BE2C (cell line): Measurements from ENCODE around the gene SERPINA5.

Experiments used
- DNase-seq: peaks from one replicate; pipeline ENCODE4 v3.0.0-alpha.2; 2020
- H3K27me3 ChIP-seq: fragments of 250-450 bp; sonication (Bioruptor Pico); 2 replicates; pipeline ENCODE4 v1.5.1; 2020; ENCODE audit warnings: mild to moderate bottlenecking
- H3K36me3 ChIP-seq: fragments of 250-450 bp; sonication (Bioruptor Pico); 2 replicates; pipeline ENCODE4 v1.5.1; 2020; ENCODE audit warnings: mild to moderate bottlenecking
- H3K4me1 ChIP-seq: fragments of 250-450 bp; sonication (Bioruptor Pico); 2 replicates; pipeline ENCODE4 v1.5.1; 2020
- H3K4me3 ChIP-seq: 2 replicates; pipeline ENCODE4 v1.5.1; 2011; ENCODE audit warnings: low read depth, low read length
- H3K9me3 ChIP-seq: fragments of 250-450 bp; sonication (Bioruptor Pico); 2 replicates; pipeline ENCODE4 v1.5.1; 2020
- TF ChIP-seq, protein P1 (sequence below): IDR thresholded peaks from 2 replicates; pipeline ENCODE4 v1.5.1; 2012; ENCODE audit warnings: mild to moderate bottlenecking, low read depth, low read length

SERPINA5 gene

DNA sequence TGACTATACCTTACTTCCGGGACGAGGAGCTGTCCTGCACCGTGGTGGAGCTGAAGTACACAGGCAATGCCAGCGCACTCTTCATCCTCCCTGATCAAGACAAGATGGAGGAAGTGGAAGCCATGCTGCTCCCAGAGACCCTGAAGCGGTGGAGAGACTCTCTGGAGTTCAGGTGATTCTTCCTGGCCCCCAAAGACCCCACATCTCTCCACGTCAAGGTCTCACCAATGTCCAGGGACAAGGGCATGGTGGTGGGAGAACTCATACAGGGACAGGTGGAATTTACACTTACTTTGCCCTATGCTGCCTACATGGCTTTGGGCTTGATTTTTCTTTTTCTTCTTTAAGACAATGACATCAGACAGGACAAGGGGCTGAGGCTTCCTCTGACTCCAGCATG is 38.1 kb downstream of the SERPINA5 start:
- no peak for DNase-seq
- H3K27me3 ChIP-seq, result no peaks in the 10 kb centered on the region
- H3K36me3 ChIP-seq, result no peaks in the 10 kb centered on the region
- H3K9me3 ChIP-seq, result no peaks in the 10 kb centered on the region
- TF ChIP-seq, protein P1, sequence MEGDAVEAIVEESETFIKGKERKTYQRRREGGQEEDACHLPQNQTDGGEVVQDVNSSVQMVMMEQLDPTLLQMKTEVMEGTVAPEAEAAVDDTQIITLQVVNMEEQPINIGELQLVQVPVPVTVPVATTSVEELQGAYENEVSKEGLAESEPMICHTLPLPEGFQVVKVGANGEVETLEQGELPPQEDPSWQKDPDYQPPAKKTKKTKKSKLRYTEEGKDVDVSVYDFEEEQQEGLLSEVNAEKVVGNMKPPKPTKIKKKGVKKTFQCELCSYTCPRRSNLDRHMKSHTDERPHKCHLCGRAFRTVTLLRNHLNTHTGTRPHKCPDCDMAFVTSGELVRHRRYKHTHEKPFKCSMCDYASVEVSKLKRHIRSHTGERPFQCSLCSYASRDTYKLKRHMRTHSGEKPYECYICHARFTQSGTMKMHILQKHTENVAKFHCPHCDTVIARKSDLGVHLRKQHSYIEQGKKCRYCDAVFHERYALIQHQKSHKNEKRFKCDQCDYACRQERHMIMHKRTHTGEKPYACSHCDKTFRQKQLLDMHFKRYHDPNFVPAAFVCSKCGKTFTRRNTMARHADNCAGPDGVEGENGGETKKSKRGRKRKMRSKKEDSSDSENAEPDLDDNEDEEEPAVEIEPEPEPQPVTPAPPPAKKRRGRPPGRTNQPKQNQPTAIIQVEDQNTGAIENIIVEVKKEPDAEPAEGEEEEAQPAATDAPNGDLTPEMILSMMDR, result no peak
- no peaks in the 10 kb centered on the region for H3K4me1 ChIP-seq
- no peak overlapping the region for H3K4me3 ChIP-seq

DNA sequence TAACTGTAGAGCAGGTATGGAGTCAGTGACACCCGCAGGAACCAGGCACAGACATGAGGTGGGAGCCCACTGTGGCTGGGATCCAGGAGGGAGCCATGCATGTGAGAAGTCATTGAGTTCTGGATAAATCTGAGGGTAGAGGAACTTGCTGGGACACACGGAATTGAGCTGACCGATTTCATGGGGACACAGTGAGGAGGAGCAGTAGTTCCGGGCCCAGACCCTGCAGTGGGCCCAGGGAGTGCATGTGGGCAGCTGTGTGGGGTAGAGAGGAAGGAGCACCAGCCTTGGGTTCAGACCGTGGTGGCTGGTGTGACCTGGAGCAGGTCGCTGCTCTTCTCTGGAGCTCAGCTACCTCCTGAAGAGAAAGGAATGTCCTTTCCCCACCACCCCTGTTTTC is 39.4 kb downstream of the SERPINA5 start:
- H3K4me1 ChIP-seq, result no peaks in the 10 kb centered on the region
- H3K4me3 ChIP-seq, result no peak overlapping the region
- no peaks in the 10 kb centered on the region for H3K27me3 ChIP-seq
- DNase-seq, result no peak
- TF ChIP-seq, protein P1, result no peak
- no peaks in the 10 kb centered on the region for H3K9me3 ChIP-seq
- no peaks in the 10 kb centered on the region for H3K36me3 ChIP-seq

DNA sequence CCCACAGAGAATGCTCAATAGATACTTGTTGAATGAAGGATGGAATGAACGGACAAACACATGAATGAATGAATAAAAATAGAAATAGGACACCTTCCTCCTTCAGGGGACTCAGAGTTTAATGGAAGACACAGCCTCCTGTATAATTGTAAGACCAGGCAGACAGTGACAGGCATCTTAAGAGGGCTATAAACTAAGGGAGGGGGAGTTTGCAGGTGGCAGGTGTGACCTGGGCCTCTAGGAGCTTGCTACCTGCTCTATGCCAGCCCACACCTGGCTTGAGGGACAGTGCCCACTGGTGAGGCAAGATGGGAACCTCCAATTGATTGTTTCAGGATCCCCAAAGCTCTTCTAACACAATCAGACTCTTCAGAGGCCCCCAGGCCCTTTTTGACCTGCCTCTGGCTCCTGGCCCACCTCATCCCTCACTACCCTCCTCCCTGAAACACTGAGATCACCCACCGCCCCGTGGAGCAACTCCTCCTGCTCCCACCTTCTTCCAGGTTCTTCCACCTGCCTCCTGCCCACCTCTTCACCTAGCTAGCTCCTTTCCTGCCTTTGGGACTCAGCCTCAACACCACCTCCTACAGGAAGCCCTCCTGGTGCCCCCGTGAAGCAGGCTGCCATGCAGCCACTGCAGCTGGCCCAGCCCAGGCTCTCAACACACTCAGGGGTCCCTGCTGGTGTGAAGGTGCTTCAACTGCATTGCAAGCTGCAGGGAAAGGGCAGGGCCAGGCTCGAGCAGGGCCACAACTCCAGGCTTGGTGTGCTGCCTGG is 40.3 kb downstream of the SERPINA5 start:
- H3K4me1 ChIP-seq, result no peaks in the 10 kb centered on the region
- DNase-seq, result no peak
- H3K27me3 ChIP-seq, result no peaks in the 10 kb centered on the region
- TF ChIP-seq, protein P1, result no peak
- no peaks in the 10 kb centered on the region for H3K9me3 ChIP-seq
- H3K4me3 ChIP-seq, result no peak overlapping the region
- no peaks in the 10 kb centered on the region for H3K36me3 ChIP-seq

DNA sequence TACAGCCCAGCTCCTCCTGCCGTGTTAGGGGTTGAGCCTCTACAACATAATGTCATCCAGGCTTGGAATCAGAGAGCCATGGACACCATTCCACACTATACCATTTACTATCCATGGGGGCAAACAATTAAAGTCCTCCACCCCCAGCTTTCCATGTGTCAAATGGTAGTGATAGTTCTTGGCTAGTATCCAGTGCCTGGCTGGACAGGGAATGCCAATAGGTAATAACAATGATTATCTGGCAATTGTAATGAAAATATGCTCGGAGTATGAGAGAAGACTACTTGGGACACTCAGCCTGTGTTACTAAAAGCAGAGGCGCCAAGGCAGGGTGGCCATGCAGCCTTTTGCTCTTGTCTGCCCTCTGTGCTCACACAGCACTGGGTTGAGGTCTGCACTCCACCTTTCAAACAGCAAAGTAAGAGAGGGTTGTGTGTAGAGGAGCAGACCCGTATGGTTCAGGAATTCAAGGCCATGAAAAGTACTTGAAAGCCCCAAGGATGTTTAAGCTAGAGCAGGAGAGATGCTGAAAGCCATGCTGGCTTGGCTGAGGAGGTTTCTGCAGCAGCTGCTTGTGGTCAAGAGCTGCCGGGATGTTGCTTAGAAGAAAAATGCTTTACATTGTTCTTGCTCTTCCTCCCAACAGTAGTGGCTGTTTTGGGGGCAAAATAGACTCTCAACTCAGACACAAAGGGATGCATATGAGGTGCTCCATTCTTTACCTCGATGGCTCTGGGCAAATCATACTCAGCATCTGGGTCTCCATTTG is 41.6 kb downstream of the SERPINA5 start:
- TF ChIP-seq, protein P1, result no peak
- no peak for DNase-seq
- Histone ChIP-seq H3K27me3 (no peaks in the 10 kb centered on the region), H3K4me1 (no peaks in the 10 kb centered on the region), H3K36me3 (no peaks in the 10 kb centered on the region), H3K9me3 (no peaks in the 10 kb centered on the region), H3K4me3 (no peak overlapping the region)

DNA sequence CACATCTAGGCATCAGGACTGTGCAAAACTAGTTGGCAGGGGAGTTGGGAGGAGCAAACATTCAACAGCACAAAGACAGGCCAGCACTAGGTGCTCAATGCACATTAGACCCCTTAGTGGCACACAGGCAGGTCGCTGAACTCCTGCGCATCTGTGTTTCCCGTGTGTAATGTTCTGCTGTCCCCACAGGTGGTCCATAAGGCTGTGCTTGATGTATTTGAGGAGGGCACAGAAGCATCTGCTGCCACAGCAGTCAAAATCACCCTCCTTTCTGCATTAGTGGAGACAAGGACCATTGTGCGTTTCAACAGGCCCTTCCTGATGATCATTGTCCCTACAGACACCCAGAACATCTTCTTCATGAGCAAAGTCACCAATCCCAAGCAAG is 42.2 kb downstream of the SERPINA5 start:
- Histone ChIP-seq H3K4me1 (no peaks in the 10 kb centered on the region), H3K36me3 (no peaks in the 10 kb centered on the region), H3K4me3 (no peak overlapping the region), H3K27me3 (no peaks in the 10 kb centered on the region), H3K9me3 (no peaks in the 10 kb centered on the region)
- TF ChIP-seq, protein P1, result no peak
- DNase-seq, result no peak
